GM19397 (cell line): ENCODE results near the gene MTURN.

ENCODE experiments used
- ATAC-seq: cut with Tn5 transposase; IDR thresholded peaks from one replicate; pipeline ENCODE4 v1.9.1; 2021; ENCODE audit warnings: mild to moderate bottlenecking, moderate library complexity; ENCODE audit not compliant: unreplicated experiment

MTURN gene

DNA sequence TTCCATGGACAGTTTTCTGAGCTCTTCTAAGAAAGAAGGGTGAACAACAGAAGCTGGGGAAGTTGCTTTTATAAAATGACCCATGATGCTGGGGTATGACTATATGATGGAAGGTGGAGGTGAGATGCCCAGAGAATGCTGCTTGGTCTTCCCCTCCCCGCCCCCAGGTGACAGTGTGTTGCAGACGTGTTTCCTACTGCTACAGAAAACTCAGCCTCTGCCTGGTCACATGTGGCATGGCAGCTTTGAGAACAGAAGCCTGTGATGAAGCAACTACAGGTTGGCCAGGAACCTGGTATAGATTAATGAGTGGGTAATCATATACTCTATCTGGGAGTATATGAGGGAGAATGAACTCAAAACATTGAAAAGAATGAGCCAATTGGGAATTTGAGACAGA is 67.1 kb downstream of the MTURN start:
- ATAC-seq: peak; percentile 27

GRCh38 chr7:30202671-30203070 is 67.9 kb downstream of the MTURN start:
- ATAC-seq: no peak

- no peak for ATAC-seq
These were observed 71.7 kb downstream of the MTURN start for GRCh38 chr7:30206491-30206890.

DNA sequence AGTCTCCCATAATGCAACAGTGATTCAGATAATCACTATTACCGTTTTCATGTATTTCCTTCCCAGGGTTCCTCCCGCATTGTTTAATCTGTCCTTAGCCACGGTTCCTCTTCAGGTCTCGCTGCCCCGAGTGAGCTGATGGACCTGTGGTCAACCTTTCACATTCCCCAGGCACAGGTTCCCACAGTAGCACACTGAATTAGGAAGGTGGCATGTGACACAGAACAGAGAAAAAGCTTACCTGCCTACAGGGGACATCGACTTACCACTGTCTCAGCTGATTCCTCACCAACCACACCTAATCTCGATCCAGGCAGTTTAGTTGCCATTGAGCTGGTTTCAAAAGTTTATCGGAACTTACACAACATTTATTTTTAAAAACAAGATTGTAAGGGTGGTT is 72.2 kb downstream of the MTURN start:
- no peak for ATAC-seq

DNA sequence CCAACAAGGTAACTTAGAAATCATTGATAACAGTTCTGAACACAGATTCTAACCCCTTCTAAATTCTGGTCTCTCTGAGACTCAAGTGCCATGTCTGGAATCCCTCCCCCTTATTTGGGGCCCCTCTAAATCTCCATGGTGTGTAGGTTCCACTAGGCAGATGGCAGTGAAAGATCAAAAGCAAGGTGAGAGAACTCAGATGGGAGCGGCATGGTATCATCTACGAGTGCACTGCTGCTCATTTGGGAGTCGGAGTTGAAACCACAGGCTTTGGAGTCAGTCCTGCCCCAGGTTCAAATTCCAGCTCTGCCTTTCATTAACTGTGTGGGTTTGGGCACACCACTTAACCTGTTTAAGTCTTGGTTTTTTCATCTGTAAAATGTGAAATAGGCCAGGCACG is 72.6 kb downstream of the MTURN start:
- ATAC-seq: no peak

DNA sequence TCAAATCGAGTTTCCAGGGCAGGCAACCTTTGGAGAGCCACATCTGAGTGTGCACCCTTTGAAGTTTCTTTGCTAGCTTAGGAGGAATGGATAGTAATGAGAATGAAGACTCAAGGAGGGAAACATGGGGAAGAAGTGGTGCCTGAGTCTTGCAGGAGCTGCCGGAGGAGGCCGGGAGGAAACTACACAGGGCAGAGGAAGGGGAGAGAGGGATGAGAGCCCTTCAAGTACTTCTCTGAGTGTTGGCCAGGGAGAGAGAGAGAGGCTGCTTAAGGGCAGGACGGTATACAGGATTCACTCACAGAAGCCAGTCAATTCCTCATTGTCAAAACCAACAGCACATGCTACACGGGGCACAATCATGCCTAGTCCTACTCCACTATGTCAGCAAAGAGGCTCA is 75.2 kb downstream of the MTURN start:
- no peak for ATAC-seq
